ENCODE results near the gene SLC4A3. TPM values are rescaled to one million over a fixed set of nuclear protein-coding genes. Genes with fewer than 3 reads are reported as not detected.

Gene SLC4A3
- total RNA-seq, 1 experiment from 2014 or later = not detected

DNA sequence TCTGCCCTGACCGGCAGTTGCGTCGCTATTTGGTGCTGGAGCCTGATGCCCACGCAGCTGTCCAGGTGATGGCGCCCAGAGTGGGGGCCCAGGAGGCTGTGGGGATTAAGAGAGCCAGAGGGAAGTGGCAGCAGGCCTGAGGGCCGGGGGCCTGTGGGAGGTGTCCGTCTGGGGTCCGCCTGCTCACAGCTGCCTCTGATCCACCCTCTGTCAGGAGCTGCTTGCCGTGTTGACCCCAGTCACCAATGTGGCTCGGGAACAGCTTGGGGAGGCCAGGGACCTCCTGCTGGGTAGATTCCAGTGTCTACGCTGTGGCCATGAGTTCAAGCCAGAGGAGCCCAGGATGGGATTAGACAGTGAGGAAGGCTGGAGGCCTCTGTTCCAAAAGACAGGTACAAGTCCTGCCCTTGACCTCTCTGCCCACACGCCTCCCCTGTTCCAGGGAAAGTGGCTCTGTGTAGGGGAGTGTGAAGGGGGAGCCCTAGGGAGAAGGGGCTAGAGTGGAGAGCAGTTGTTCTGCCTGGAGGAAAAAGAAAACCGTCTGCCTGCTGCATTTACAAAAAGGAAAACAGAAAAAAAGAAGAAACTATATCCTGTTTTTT lies 18.2 kb upstream of the SLC4A3 start:
- no peak overlapping the region for H3K9ac ChIP-seq (ENCODE audit: low read length)
- no peaks in the 10 kb centered on the region for H3K9me2 ChIP-seq (replicated peaks; ENCODE audit: insufficient read depth, low read length)
- no peaks in the 10 kb centered on the region for H3K9me3 ChIP-seq (ENCODE audit: low read length)
- no peaks in the 10 kb centered on the region for H4K20me1 ChIP-seq (ENCODE audit: insufficient read depth, low read depth, low read length)
- H3K4me3 ChIP-seq (ENCODE audit: low read length) = no peak overlapping the region
- no peaks in the 10 kb centered on the region for H3K79me2 ChIP-seq (ENCODE audit: low read length)
- H3K36me3 ChIP-seq (ENCODE audit: insufficient read depth, low read length) = 0 out of 2 replicates have a peak, but pooled peaks cover 2% of the 10 kb centered on the region
- H3K27me3 ChIP-seq (ENCODE audit: low read length) = no peaks in the 10 kb centered on the region
- H3K27ac ChIP-seq (ENCODE audit: low read length) = no peak overlapping the region
- peaks cover 11% of the 10 kb centered on the region for H3K4me1 ChIP-seq (ENCODE audit: low read length)
- no peak overlapping the region for H2AFZ ChIP-seq (ENCODE audit: low read length)
- H3K4me2 ChIP-seq (ENCODE audit: low read depth, low read length, poor library complexity, severe bottlenecking) = no peak overlapping the region
- DNase-seq = no peak

DNA sequence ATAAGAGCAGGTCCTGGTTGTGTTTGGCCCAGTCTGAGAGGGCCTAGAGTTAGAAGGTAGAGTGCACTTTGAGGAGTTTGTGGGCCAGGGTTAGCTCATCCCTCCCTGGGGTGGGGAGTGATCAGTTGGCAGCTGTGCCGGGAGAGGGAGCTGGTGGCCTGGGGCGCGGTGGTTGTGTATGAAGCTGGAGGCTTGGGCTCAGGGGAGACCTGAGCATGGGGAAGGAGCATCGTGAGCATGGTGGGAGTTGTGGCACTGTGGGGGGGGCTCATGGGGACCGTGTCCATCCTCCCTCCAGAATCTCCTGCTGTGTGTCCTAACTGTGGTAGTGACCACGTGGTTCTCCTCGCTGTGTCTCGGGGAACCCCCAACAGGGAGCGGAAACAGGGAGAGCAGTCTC lies 16.1 kb upstream of the SLC4A3 start:
- Histone ChIP-seq H3K27me3 (ENCODE audit: low read length) (no peaks in the 10 kb centered on the region), H3K9me2 (replicated peaks; ENCODE audit: insufficient read depth, low read length) (no peaks in the 10 kb centered on the region), H3K9ac (ENCODE audit: low read length) (no peak overlapping the region), H3K4me3 (ENCODE audit: low read length) (no peak overlapping the region), H3K27ac (ENCODE audit: low read length) (no peak overlapping the region), H3K79me2 (ENCODE audit: low read length) (no peaks in the 10 kb centered on the region), H3K36me3 (ENCODE audit: insufficient read depth, low read length) (no peaks in the 10 kb centered on the region), H3K4me2 (ENCODE audit: low read depth, low read length, poor library complexity, severe bottlenecking) (no peak overlapping the region), H3K9me3 (ENCODE audit: low read length) (no peaks in the 10 kb centered on the region), H4K20me1 (ENCODE audit: insufficient read depth, low read depth, low read length) (no peaks in the 10 kb centered on the region), H2AFZ (ENCODE audit: low read length) (no peak overlapping the region), H3K4me1 (ENCODE audit: low read length) (peaks cover 11% of the 10 kb centered on the region)
- no peak for DNase-seq

DNA sequence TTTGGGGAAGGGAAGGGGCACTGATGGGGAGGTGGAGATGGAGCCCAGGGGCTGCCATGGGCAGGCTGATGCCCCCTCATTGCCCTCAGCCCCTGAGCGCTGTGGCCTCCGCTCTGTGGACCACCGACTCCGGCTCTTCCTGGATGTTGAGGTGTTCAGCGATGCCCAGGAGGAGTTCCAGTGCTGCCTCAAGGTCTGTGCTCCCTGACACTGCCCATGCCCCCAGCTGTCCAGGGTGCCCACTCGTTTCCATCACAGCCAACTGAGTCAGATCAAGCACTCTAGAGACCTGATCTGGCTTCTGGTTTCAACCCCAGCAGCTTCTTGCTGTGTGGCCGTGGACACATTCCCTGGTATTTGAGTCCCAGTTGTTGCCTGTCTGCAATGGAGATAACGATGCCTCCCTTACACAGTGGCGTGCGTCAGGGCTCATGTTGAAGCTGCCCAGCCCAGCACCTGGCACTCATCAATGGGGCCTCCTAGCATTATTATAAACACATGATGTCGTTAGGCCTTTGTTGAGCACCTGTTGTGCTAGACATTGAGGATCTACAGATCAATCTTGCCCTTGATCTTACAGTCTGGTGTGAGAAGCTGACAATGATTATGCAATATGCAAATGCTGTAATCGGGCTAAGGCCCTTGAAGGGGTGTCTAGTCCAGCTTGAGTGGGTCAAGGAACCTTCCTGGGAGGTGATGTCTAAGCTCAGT lies 15.4 kb upstream of the SLC4A3 start:
- no peak overlapping the region for H2AFZ ChIP-seq (ENCODE audit: low read length)
- H3K9me3 ChIP-seq (ENCODE audit: low read length) = no peaks in the 10 kb centered on the region
- no peak overlapping the region for H3K4me3 ChIP-seq (ENCODE audit: low read length)
- no peak overlapping the region for H3K4me2 ChIP-seq (ENCODE audit: low read depth, low read length, poor library complexity, severe bottlenecking)
- no peaks in the 10 kb centered on the region for H3K9me2 ChIP-seq (replicated peaks; ENCODE audit: insufficient read depth, low read length)
- no peak overlapping the region for H3K9ac ChIP-seq (ENCODE audit: low read length)
- no peaks in the 10 kb centered on the region for H3K79me2 ChIP-seq (ENCODE audit: low read length)
- H3K27me3 ChIP-seq (ENCODE audit: low read length) = no peaks in the 10 kb centered on the region
- H3K36me3 ChIP-seq (ENCODE audit: insufficient read depth, low read length) = no peaks in the 10 kb centered on the region
- no peaks in the 10 kb centered on the region for H4K20me1 ChIP-seq (ENCODE audit: insufficient read depth, low read depth, low read length)
- peaks cover 11% of the 10 kb centered on the region for H3K4me1 ChIP-seq (ENCODE audit: low read length)
- H3K27ac ChIP-seq (ENCODE audit: low read length) = no peak overlapping the region
- DNase-seq = no peak

DNA sequence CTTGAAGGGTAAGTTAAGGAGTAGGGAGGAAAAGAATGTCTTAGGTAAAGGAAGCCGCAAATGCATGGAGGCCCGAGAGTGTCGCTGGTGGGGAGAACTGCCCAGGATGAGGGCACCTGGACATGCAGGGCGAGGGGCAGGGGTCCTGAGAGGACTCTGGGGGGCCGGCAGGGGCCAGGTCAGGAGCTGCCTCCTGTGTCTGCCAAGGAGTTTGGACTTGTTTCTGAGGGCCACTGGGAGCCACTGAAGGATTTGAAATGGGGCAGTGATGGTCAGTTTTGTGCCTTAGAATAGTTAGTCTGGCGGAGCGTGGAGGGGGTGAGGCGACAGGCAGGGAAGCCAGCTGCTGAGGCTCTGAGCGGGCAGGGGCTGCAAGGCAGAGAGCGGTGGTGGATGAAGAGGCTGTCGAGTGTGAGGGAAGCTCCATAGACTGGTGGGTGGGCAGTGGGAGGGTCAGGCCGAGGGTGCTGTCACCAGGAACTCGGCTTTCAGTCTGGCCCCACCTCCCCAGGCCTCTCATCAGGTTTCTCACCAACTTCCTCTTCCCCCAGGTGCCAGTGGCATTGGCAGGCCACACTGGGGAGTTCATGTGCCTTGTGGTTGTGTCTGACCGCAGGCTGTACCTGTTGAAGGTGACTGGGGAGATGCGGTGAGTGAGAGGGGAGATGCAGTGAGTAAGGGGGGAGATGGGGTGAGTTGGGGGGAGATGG lies 14.7 kb upstream of the SLC4A3 start:
- H3K9me2 ChIP-seq (replicated peaks; ENCODE audit: insufficient read depth, low read length) = no peaks in the 10 kb centered on the region
- H3K79me2 ChIP-seq (ENCODE audit: low read length) = no peaks in the 10 kb centered on the region
- H3K4me3 ChIP-seq (ENCODE audit: low read length) = no peak overlapping the region
- H3K9me3 ChIP-seq (ENCODE audit: low read length) = no peaks in the 10 kb centered on the region
- no peaks in the 10 kb centered on the region for H3K36me3 ChIP-seq (ENCODE audit: insufficient read depth, low read length)
- H3K4me2 ChIP-seq (ENCODE audit: low read depth, low read length, poor library complexity, severe bottlenecking) = no peak overlapping the region
- H3K27me3 ChIP-seq (ENCODE audit: low read length) = no peaks in the 10 kb centered on the region
- H4K20me1 ChIP-seq (ENCODE audit: insufficient read depth, low read depth, low read length) = no peaks in the 10 kb centered on the region
- no peak overlapping the region for H3K9ac ChIP-seq (ENCODE audit: low read length)
- peaks cover 11% of the 10 kb centered on the region for H3K4me1 ChIP-seq (ENCODE audit: low read length)
- H3K27ac ChIP-seq (ENCODE audit: low read length) = no peak overlapping the region
- peak; percentile 59 for DNase-seq
- no peak overlapping the region for H2AFZ ChIP-seq (ENCODE audit: low read length)

- Histone ChIP-seq H3K4me3 (ENCODE audit: low read length) (no peak overlapping the region), H3K79me2 (ENCODE audit: low read length) (no peaks in the 10 kb centered on the region), H4K20me1 (ENCODE audit: insufficient read depth, low read depth, low read length) (no peaks in the 10 kb centered on the region), H3K27me3 (ENCODE audit: low read length) (no peaks in the 10 kb centered on the region), H3K9me3 (ENCODE audit: low read length) (no peaks in the 10 kb centered on the region), H3K27ac (ENCODE audit: low read length) (no peak overlapping the region), H3K9me2 (replicated peaks; ENCODE audit: insufficient read depth, low read length) (no peaks in the 10 kb centered on the region), H3K4me1 (ENCODE audit: low read length) (peaks cover 11% of the 10 kb centered on the region), H3K9ac (ENCODE audit: low read length) (no peak overlapping the region), H2AFZ (ENCODE audit: low read length) (no peak overlapping the region), H3K4me2 (ENCODE audit: low read depth, low read length, poor library complexity, severe bottlenecking) (no peak overlapping the region), H3K36me3 (ENCODE audit: insufficient read depth, low read length) (no peaks in the 10 kb centered on the region)
- DNase-seq = no peak
Measured at GRCh38 chr2:219613461-219614070, 13.9 kb upstream of the SLC4A3 start.

DNA sequence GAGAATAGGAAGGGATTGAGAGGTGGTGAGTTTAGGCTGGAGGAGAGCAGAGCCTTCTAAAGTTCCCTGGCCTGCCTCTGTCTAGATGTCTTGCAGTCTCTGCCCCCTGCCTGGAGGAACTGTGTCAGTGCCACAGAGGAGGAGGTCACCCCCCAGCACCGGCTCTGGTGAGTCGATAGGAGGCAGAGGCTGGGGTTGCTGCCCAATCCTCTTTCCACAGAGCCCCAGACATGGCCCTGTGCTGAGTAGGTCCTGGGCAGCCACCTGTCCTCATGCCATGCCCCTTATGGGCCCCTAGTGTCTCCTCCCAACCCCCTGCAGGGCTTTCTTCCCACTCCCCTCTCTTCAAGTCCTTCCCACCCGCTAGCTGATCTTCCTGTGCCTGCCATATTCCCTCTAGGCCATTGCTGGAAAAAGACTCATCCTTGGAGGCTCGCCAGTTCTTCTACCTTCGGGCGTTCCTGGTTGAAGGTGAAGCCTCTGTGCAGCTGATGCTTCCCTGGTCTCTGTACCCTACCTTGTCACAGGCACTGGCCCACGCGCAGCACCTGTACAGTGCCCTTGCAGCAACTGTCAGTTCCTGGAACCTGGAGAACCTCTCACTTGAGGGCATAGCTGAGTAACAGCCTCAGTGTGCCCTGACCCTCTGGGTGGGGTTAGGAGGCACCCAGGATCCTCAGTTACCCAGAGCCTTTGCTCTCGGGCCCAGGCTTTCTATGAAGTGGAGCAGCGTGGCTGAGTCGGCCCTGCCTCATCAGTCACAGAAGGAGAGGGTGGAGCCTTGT lies 13.2 kb upstream of the SLC4A3 start:
- peaks cover 11% of the 10 kb centered on the region for H3K4me1 ChIP-seq (ENCODE audit: low read length)
- H3K9me2 ChIP-seq (replicated peaks; ENCODE audit: insufficient read depth, low read length) = no peaks in the 10 kb centered on the region
- H3K4me3 ChIP-seq (ENCODE audit: low read length) = no peak overlapping the region
- no peaks in the 10 kb centered on the region for H3K36me3 ChIP-seq (ENCODE audit: insufficient read depth, low read length)
- DNase-seq = no peak
- H3K4me2 ChIP-seq (ENCODE audit: low read depth, low read length, poor library complexity, severe bottlenecking) = no peak overlapping the region
- H2AFZ ChIP-seq (ENCODE audit: low read length) = no peak overlapping the region
- no peaks in the 10 kb centered on the region for H3K79me2 ChIP-seq (ENCODE audit: low read length)
- H3K9ac ChIP-seq (ENCODE audit: low read length) = no peak overlapping the region
- H3K27ac ChIP-seq (ENCODE audit: low read length) = no peak overlapping the region
- no peaks in the 10 kb centered on the region for H4K20me1 ChIP-seq (ENCODE audit: insufficient read depth, low read depth, low read length)
- no peaks in the 10 kb centered on the region for H3K27me3 ChIP-seq (ENCODE audit: low read length)
- H3K9me3 ChIP-seq (ENCODE audit: low read length) = no peaks in the 10 kb centered on the region

GRCh38 chr2:219615036-219615435 lies 12.4 kb upstream of the SLC4A3 start:
- Histone ChIP-seq H3K27ac (ENCODE audit: low read length) (no peak overlapping the region), H3K4me1 (ENCODE audit: low read length) (peaks cover 11% of the 10 kb centered on the region), H4K20me1 (ENCODE audit: insufficient read depth, low read depth, low read length) (no peaks in the 10 kb centered on the region), H3K27me3 (ENCODE audit: low read length) (no peaks in the 10 kb centered on the region), H3K9me3 (ENCODE audit: low read length) (no peaks in the 10 kb centered on the region), H3K9me2 (replicated peaks; ENCODE audit: insufficient read depth, low read length) (no peaks in the 10 kb centered on the region), H3K4me2 (ENCODE audit: low read depth, low read length, poor library complexity, severe bottlenecking) (no peak overlapping the region), H3K79me2 (ENCODE audit: low read length) (no peaks in the 10 kb centered on the region), H2AFZ (ENCODE audit: low read length) (no peak overlapping the region), H3K9ac (ENCODE audit: low read length) (no peak overlapping the region), H3K4me3 (ENCODE audit: low read length) (no peak overlapping the region), H3K36me3 (ENCODE audit: insufficient read depth, low read length) (no peaks in the 10 kb centered on the region)
- no peak for DNase-seq
